Smooth muscle cell (in vitro differentiated cells): ENCODE results near the gene EIF2B5. TPM values are rescaled to one million over a fixed set of nuclear protein-coding genes. Genes with fewer than 3 reads are reported as not detected.
A peak's percentile ranks its signal among the peaks of the same experiment; 100 is the strongest.
"Not testable (repeated sequence)": the region's sequence is repeated elsewhere in the genome, so short reads cannot be mapped to it uniquely, and the experiment has no call there.

Source experiments
- DNase-seq: peaks from one replicate; lab custom pipeline; 2025; ENCODE audit not compliant: unreplicated experiment; lab: John Stamatoyannopoulos, UW
- H2AFZ ChIP-seq: fragments of 200-600 bp; sonication (generic); 2 replicates; pipeline ENCODE4 v1.6.0; 2016; ENCODE audit warnings: antibody characterized with exemption, low read depth, mild to moderate bottlenecking
- H3F3A ChIP-seq: fragments of 200-600 bp; sonication (generic); 2 replicates; pipeline ENCODE4 v1.6.0; 2017; ENCODE audit warnings: antibody characterized with exemption, low read depth
- H3K27ac ChIP-seq: fragments of 200-600 bp; sonication (generic); 2 replicates; pipeline ENCODE4 v1.5.1; 2016; ENCODE audit warnings: low read depth, mild to moderate bottlenecking
- H3K27me3 ChIP-seq: fragments of 200-600 bp; sonication (generic); 2 replicates; pipeline ENCODE4 v1.6.1; 2016; ENCODE audit warnings: low read depth, mild to moderate bottlenecking
- H3K36me3 ChIP-seq: fragments of 200-600 bp; sonication (generic); 2 replicates; pipeline ENCODE4 v1.5.1; 2016; ENCODE audit warnings: low read depth
- H3K4me1 ChIP-seq: fragments of 200-600 bp; sonication (generic); 2 replicates; pipeline ENCODE4 v1.5.1; 2016; ENCODE audit warnings: low read depth
- H3K4me2 ChIP-seq: fragments of 200-600 bp; sonication (generic); 2 replicates; pipeline ENCODE4 v1.6.0; 2016; ENCODE audit warnings: mild to moderate bottlenecking
- H3K4me3 ChIP-seq: fragments of 200-600 bp; sonication (generic); 2 replicates; pipeline ENCODE4 v1.5.1; 2016; ENCODE audit warnings: mild to moderate bottlenecking
- H3K79me2 ChIP-seq: fragments of 200-600 bp; sonication (generic); 2 replicates; pipeline ENCODE4 v1.6.0; 2016; ENCODE audit warnings: low read depth, mild to moderate bottlenecking
- H3K9ac ChIP-seq: fragments of 200-600 bp; sonication (generic); 2 replicates; pipeline ENCODE4 v1.6.0; 2016; ENCODE audit warnings: low read depth
- H3K9me3 ChIP-seq: fragments of 200-600 bp; sonication (generic); replicated peaks from 2 replicates; pipeline ENCODE4 v1.5.1; 2016; ENCODE audit warnings: low read depth
- H4K20me1 ChIP-seq: fragments of 200-600 bp; sonication (generic); 2 replicates; pipeline ENCODE4 v1.6.0; 2016; ENCODE audit warnings: low read depth
- CTCF ChIP-seq: fragments of 200-600 bp; sonication (generic); IDR thresholded peaks from 2 replicates; pipeline ENCODE4 v1.5.1; 2017; ENCODE audit warnings: borderline replicate concordance, mild to moderate bottlenecking, antibody characterized with exemption; ENCODE audit not compliant: insufficient read depth, poor library complexity, severe bottlenecking
- WGBS: methylation state at CpG from one replicate; pipeline ENCODE4 v1.1.7; 2016; ENCODE audit warnings: low lambda C conversion rate; 5-methylcytosine and 5-hydroxymethylcytosine counted together
- polyA plus RNA-seq: library from polyadenylated mRNA; unstranded; fragments of >200 nt; fragmentation: Nextera tagmentation; extraction: Ambion mirVana; gene quantifications from 2 replicates; pipeline ENCODE4 v1.2.1, GENCODE V29; 2016
- total RNA-seq: library from RNA; depleted of rRNA; stranded (reverse); fragments of >200 nt; gene quantifications from 2 replicates; pipeline ENCODE4 v1.2.3, GENCODE V29; 2014

Gene EIF2B5
- total and polyA plus RNA-seq, 2 experiments from 2014 or later = 25.3 to 32.3 TPM

GRCh38 chr3:184157206-184157605 lies 22.0 kb downstream of the EIF2B5 start:
- H2AFZ ChIP-seq = no peak overlapping the region
- H3K9me3 ChIP-seq = no peaks in the 10 kb centered on the region
- H3K27me3 ChIP-seq = no peaks in the 10 kb centered on the region
- H4K20me1 ChIP-seq = peaks cover 65% of the 10 kb centered on the region
- peaks cover 15% of the 10 kb centered on the region for H3F3A ChIP-seq
- H3K9ac ChIP-seq = peak overlapping the region; percentile 89
- DNase-seq = no peak
- peak overlapping the region; percentile 63 for H3K27ac ChIP-seq
- TF ChIP-seq CTCF = no peak
- H3K79me2 ChIP-seq = peaks cover 66% of the 10 kb centered on the region
- H3K4me1 ChIP-seq = peaks cover 21% of the 10 kb centered on the region
- H3K36me3 ChIP-seq = no peaks in the 10 kb centered on the region
- peak overlapping the region; percentile 87 for H3K4me2 ChIP-seq
- peak overlapping the region; percentile 96 for H3K4me3 ChIP-seq

- Histone ChIP-seq H3K27me3 (no peaks in the 10 kb centered on the region), H3K79me2 (peaks cover 78% of the 10 kb centered on the region), H2AFZ (no peak overlapping the region), H3K9ac (peak overlapping the region; percentile 89), H3K36me3 (no peaks in the 10 kb centered on the region), H3K4me3 (no peak overlapping the region), H3K4me2 (peak overlapping the region; percentile 87), H3F3A (peaks cover 15% of the 10 kb centered on the region), H3K27ac (peak overlapping the region; percentile 63), H3K4me1 (peaks cover 21% of the 10 kb centered on the region), H4K20me1 (peaks cover 77% of the 10 kb centered on the region), H3K9me3 (no peaks in the 10 kb centered on the region)
- WGBS = 91% methylated on average over 4 of the region's 4 CpGs
- no peak for TF ChIP-seq CTCF
- no peak for DNase-seq
These were observed 23.2 kb downstream of the EIF2B5 start for GRCh38 chr3:184158404-184158803.

- no peak for TF ChIP-seq CTCF
- H3K9ac ChIP-seq = no peak overlapping the region
- H4K20me1 ChIP-seq = peaks cover 98% of the 10 kb centered on the region
- no peaks in the 10 kb centered on the region for H3K9me3 ChIP-seq
- no peaks in the 10 kb centered on the region for H3K36me3 ChIP-seq
- no peaks in the 10 kb centered on the region for H3K27me3 ChIP-seq
- peaks cover 84% of the 10 kb centered on the region for H3K79me2 ChIP-seq
- peak overlapping the region; percentile 4 for H3K4me2 ChIP-seq
- WGBS = 88% methylated on average over 2 of the region's 2 CpGs
- peaks cover 21% of the 10 kb centered on the region for H3K4me1 ChIP-seq
- H3F3A ChIP-seq = peaks cover 10% of the 10 kb centered on the region
- no peak for DNase-seq
- H2AFZ ChIP-seq = no peak overlapping the region
- no peak overlapping the region for H3K4me3 ChIP-seq
- H3K27ac ChIP-seq = peak overlapping the region; percentile 19
These were observed 25.3 kb downstream of the EIF2B5 start for GRCh38 chr3:184160456-184160855.

GRCh38 chr3:184162571-184163070 lies 27.5 kb downstream of the EIF2B5 start:
- Histone ChIP-seq H3K79me2 (peaks cover 69% of the 10 kb centered on the region), H3K4me1 (peaks cover 11% of the 10 kb centered on the region), H4K20me1 (peaks cover 84% of the 10 kb centered on the region)
- DNase-seq, H3K27me3 ChIP-seq, H3K4me3 ChIP-seq, H3F3A ChIP-seq, H3K9me3 ChIP-seq, H3K27ac ChIP-seq, H2AFZ ChIP-seq, H3K36me3 ChIP-seq, H3K4me2 ChIP-seq, H3K9ac ChIP-seq: not testable (repeated sequence)
- 80% methylated on average over 8 of the region's 8 CpGs for WGBS
